NCI-H510A (cell line): Measurements from ENCODE around the gene PEX12.
"Not testable (repeated sequence)": the region's sequence is repeated elsewhere in the genome, so short reads cannot be mapped to it uniquely, and the experiment has no call there.

Experiments
- DNase-seq: peaks from one replicate; lab custom pipeline; 2025; lab: John Stamatoyannopoulos, UW

The PEX12 gene

GRCh38 chr17:35578197-35578928, at the start of gene PEX12:
Gene PEX12 (minus strand): TSS chr17:35578571. CDS start chr17:35578021, 550 bp downstream.
- peak; percentile 81 for DNase-seq

GRCh38 chr17:35627417-35627816, 49.0 kb upstream of the PEX12 start:
- DNase-seq = no peak

GRCh38 chr17:35621768-35622167, 43.4 kb upstream of the PEX12 start:
- no peak for DNase-seq

GRCh38 chr17:35618628-35619027, 40.3 kb upstream of the PEX12 start:
- DNase-seq = no peak

GRCh38 chr17:35617505-35617904, 39.1 kb upstream of the PEX12 start:
- no peak for DNase-seq

GRCh38 chr17:35616536-35616935, 38.2 kb upstream of the PEX12 start:
- no peak for DNase-seq

- DNase-seq = no peak
Measured at GRCh38 chr17:35614810-35615209, 36.4 kb upstream of the PEX12 start.

GRCh38 chr17:35612924-35613521, 34.7 kb upstream of the PEX12 start:
- no peak for DNase-seq

- DNase-seq = not testable (repeated sequence)
Measured at GRCh38 chr17:35610746-35611145, 32.4 kb upstream of the PEX12 start.

GRCh38 chr17:35609831-35610230, 31.5 kb upstream of the PEX12 start:
- DNase-seq = no peak

- DNase-seq = no peak
Measured at GRCh38 chr17:35607239-35607847, 29.0 kb upstream of the PEX12 start.

- no peak for DNase-seq
Measured at GRCh38 chr17:35605678-35606077, 27.3 kb upstream of the PEX12 start.

GRCh38 chr17:35603674-35604073, 25.3 kb upstream of the PEX12 start:
- DNase-seq = no peak

GRCh38 chr17:35597604-35598003, 19.2 kb upstream of the PEX12 start:
- no peak for DNase-seq

GRCh38 chr17:35596530-35597233, 18.3 kb upstream of the PEX12 start:
- DNase-seq = no peak

GRCh38 chr17:35596072-35596471, 17.7 kb upstream of the PEX12 start:
- DNase-seq = no peak

- no peak for DNase-seq
Measured at GRCh38 chr17:35588196-35588920, 10.0 kb upstream of the PEX12 start.

GRCh38 chr17:35587074-35587961, 8.9 kb upstream of the PEX12 start, which contains the start of gene AP2B1:
Gene AP2B1 (plus strand): TSS chr17:35587322. CDS start chr17:35594031, 6,709 bp downstream.
- peak; percentile 83 for DNase-seq

GRCh38 chr17:35586569-35587073, 8.2 kb upstream of the PEX12 start:
- DNase-seq = no peak

- DNase-seq = no peak
Measured at GRCh38 chr17:35584061-35584460, 5.7 kb upstream of the PEX12 start.
